HepG2 (cell line): ENCODE data around the gene RTP3. TPM values are rescaled to one million over a fixed set of nuclear protein-coding genes. Genes with fewer than 3 reads are reported as not detected.

Source experiments
- ATAC-seq: fragments of 200-7000 bp; cut with Tn5 transposase; 3 replicates; pipeline ENCODE4 v1.9.1; 2020; ENCODE audit warnings: mild to moderate bottlenecking, moderate library complexity
- BruUV-seq: library from RNA; stranded (reverse); fragments of 400-500 nt; replicated peaks from 2 replicates; lab custom pipeline; 2021; lab: Mats Ljungman, UMichigan
- CTCF ChIA-PET: fragments of 300-600 bp; formaldehyde crosslinking; extraction: SDS; loops from one replicate; lab custom pipeline; 2021; ENCODE audit warnings: low total read pairs, inconsistent platforms, low intra/inter-chr PET ratio; lab: Yijun Ruan, JAX
- POLR2A ChIA-PET: fragments of 350-600 bp; sonication (Branson Sonifier 250); formaldehyde crosslinking; loops from one replicate; lab custom pipeline; 2020; ENCODE audit warnings: antibody characterized with exemption, inconsistent platforms; lab: Yijun Ruan, JAX
- DNase-seq: peaks from one replicate; pipeline ENCODE4 v3.0.0-alpha.2; 2015; ENCODE audit warnings: low spot score
- FAIRE-seq: peaks from 3 replicates; lab custom pipeline; 2011; peaks lifted over from hg19 to GRCh38; lab: Jason Lieb, UNC
- H2AFZ ChIP-seq: one replicate; pipeline ENCODE4 v1.6.1; 2011; ENCODE audit warnings: low read length, inconsistent platforms
- H3K27ac ChIP-seq: fragments of 300-600 bp; 3 replicates; pipeline ENCODE4 v1.8.0; 2011; ENCODE audit warnings: mixed run types, mild to moderate bottlenecking, mixed read lengths, low read length, inconsistent platforms; ENCODE audit not compliant: insufficient read depth; ENCODE audit errors: extremely low read length
- H3K27me3 ChIP-seq, 2 experiments: fragments of 200-600 bp in 1 of 2; 2 replicates in 1 of 2; 3 replicates in 1 of 2; pipeline versions ENCODE4 v1.6.0 to v1.8.0; 2011; ENCODE audit warnings: low read length in 2 of 2, mild to moderate bottlenecking in 2 of 2, moderate library complexity in 2 of 2, inconsistent platforms in 1 of 2; ENCODE audit not compliant: insufficient read depth in 2 of 2, control insufficient read depth in 1 of 2
- H3K36me3 ChIP-seq, 2 experiments: fragments of 200-600 bp in 1 of 2; replicated peaks in 1 of 2; 2 replicates in 1 of 2; 3 replicates in 1 of 2; pipeline versions ENCODE4 v1.5.1 to v1.8.0; 2011; ENCODE audit warnings: low read length in 2 of 2, inconsistent platforms in 1 of 2; ENCODE audit not compliant: insufficient read depth in 2 of 2, control insufficient read depth in 1 of 2
- H3K4me1 ChIP-seq: 2 replicates; pipeline ENCODE4 v1.5.1; 2012; ENCODE audit warnings: low read length, inconsistent platforms; ENCODE audit not compliant: insufficient read depth
- H3K4me2 ChIP-seq: 2 replicates; pipeline ENCODE4 v1.6.0; 2011; ENCODE audit warnings: low read depth, low read length, inconsistent platforms
- H3K4me3 ChIP-seq, 3 experiments: fragments of 200-600 bp in 1 of 3; sonication (generic), shearing (Covaris generic) in 1 of 3; replicated peaks in 1 of 3; 2 replicates each; pipeline ENCODE4 v1.5.1; 2011 to 2016; ENCODE audit warnings: low read length in 3 of 3, inconsistent platforms in 2 of 3, low read depth in 2 of 3, mild to moderate bottlenecking in 2 of 3, control low read depth in 1 of 3, mixed read lengths in 1 of 3; ENCODE audit not compliant: insufficient read depth in 1 of 3
- H3K79me2 ChIP-seq: one replicate; pipeline ENCODE4 v1.6.1; 2011; ENCODE audit warnings: low read length, inconsistent platforms; ENCODE audit not compliant: insufficient read depth
- H3K9ac ChIP-seq: 2 replicates; pipeline ENCODE4 v1.6.0; 2011; ENCODE audit warnings: mild to moderate bottlenecking, low read depth, low read length, inconsistent platforms; ENCODE audit not compliant: insufficient read depth
- H3K9me3 ChIP-seq: 2 replicates; pipeline ENCODE4 v1.5.1; 2012; ENCODE audit warnings: mild to moderate bottlenecking, low read length
- H4K20me1 ChIP-seq: 2 replicates; pipeline ENCODE4 v1.6.0; 2011; ENCODE audit warnings: inconsistent platforms, mild to moderate bottlenecking, low read length, moderate library complexity; ENCODE audit not compliant: insufficient read depth
- ARNT2 ChIP-seq: sonication (generic); formaldehyde crosslinking; IDR thresholded peaks from 2 replicates; pipeline ENCODE4 v1.8.0; 2022; ENCODE audit warnings: mild to moderate bottlenecking, low read depth, missing genetic modification reagents, moderate library complexity
- HMGXB3 ChIP-seq: sonication (generic); formaldehyde crosslinking; IDR thresholded peaks from 2 replicates; pipeline ENCODE4 v1.4.0; 2020; ENCODE audit warnings: missing genetic modification reagents, borderline replicate concordance
- MTA3 ChIP-seq: sonication (generic); formaldehyde crosslinking; IDR thresholded peaks from 2 replicates; pipeline ENCODE4 v1.4.0; 2020; ENCODE audit warnings: missing genetic modification reagents
- NFE2L1 ChIP-seq: sonication (generic); formaldehyde crosslinking; IDR thresholded peaks from 2 replicates; pipeline ENCODE4 v1.4.0; 2020; ENCODE audit warnings: missing genetic modification reagents, mild to moderate bottlenecking, borderline replicate concordance
- STAG1 ChIP-seq: sonication (generic); formaldehyde crosslinking; IDR thresholded peaks from 2 replicates; pipeline ENCODE4 v1.4.0; 2020; ENCODE audit warnings: missing genetic modification reagents
- ZNF615 ChIP-seq: sonication (generic); formaldehyde crosslinking; IDR thresholded peaks from 2 replicates; pipeline ENCODE4 v1.5.0; 2020; ENCODE audit warnings: mild to moderate bottlenecking, missing genetic modification reagents, borderline replicate concordance
- WGBS: methylation state at CpG from one replicate; pipeline ENCODE4 v1.1.6; 2017; ENCODE audit warnings: low lambda C conversion rate; 5-methylcytosine and 5-hydroxymethylcytosine counted together
- in situ Hi-C: cut with HindIII; loops from 2 replicates; pipeline ENCODE4 v1.10.0; 2017; ENCODE audit warnings: low pct_unique_long_range_greater_than_20kb; ENCODE audit not compliant: extremely low pct_ligation_motif_present
- intact Hi-C: fragments of 100-400 bp; cut with micrococcal nuclease; formaldehyde crosslinking; loops from one replicate; pipeline ENCODE4 v1.10.0; 2022; ENCODE audit not compliant: unreplicated experiment
- polyA plus RNA-seq, 8 experiments: library from polyadenylated mRNA; depleted of rRNA in 3 of 8; stranded (reverse) in 7 of 8; unstranded in 1 of 8; fragments of >200 nt; fragmentation: Illumina TruSeq in 4 of 8; extraction: Trizol in 4 of 8; gene quantifications; 2 replicates each; pipeline versions ENCODE4 v1.2.1 to v1.2.3, GENCODE V29; 2011 to 2016; ENCODE audit warnings: low read depth in 4 of 8, missing spikeins in 1 of 8, mixed read lengths in 1 of 8; ENCODE audit not compliant: insufficient read depth in 1 of 8
- total RNA-seq, 5 experiments: library from RNA; depleted of rRNA; stranded (reverse); fragments of >200 nt; fragmentation: Illumina TruSeq; extraction: Trizol; gene quantifications; 2 replicates each; pipeline ENCODE4 v1.2.3, GENCODE V29; 2016; ENCODE audit warnings: low read depth in 1 of 5

Gene RTP3
- total and polyA plus RNA-seq, 2 of the 13 experiments (the other 11 are each of a cell fraction or from before 2014, with no cell fraction given): 0.09 TPM; not detected in 1

- Histone ChIP-seq H3K9me3 (0 out of 2 replicates have a peak, but pooled peaks cover 11% of the 10 kb centered on the region), H3K27me3 (peaks cover 2 to 3% of the 10 kb centered on the region in 2 experiments; a peak in 2 of 5 replicates), H3K4me3 (no peak overlapping the region), H3K4me1 (no peaks in the 10 kb centered on the region), H3K79me2 (no peaks in the 10 kb centered on the region), H3K27ac (no peak overlapping the region), H4K20me1 (no peaks in the 10 kb centered on the region), H3K36me3 (no peaks in the 10 kb centered on the region), H3K4me2 (no peak overlapping the region), H2AFZ (no peak overlapping the region), H3K9ac (no peak overlapping the region)
- no TSS peak for BruUV-seq
- ChIA-PET POLR2A (interaction anchor here (0.5 kb wide), 1 partner anchor 82 kb away, joined by 3 read pairs; no protein-coding TSS in a partner anchor), CTCF (no interaction called here)
- DNase-seq: no peak
- TF ChIP-seq NFE2L1 (CRISPR knock-in tag) (no peak), ZNF615 (CRISPR knock-in tag) (no peak), HMGXB3 (CRISPR knock-in tag) (no peak), ARNT2 (CRISPR knock-in tag) (no peak), MTA3 (no peak), STAG1 (CRISPR knock-in tag) (no peak)
- ATAC-seq: no peak
- in situ Hi-C loops: no loop called here
- no peak for FAIRE-seq
- 58% methylated on average over 6 of the region's 8 CpGs for WGBS
- intact Hi-C loops: no loop called here
Measured at GRCh38 chr3:46463868-46464241, 33.9 kb upstream of the RTP3 start.
